ENCODE measurements around the gene STRA6.

STRA6 gene

GRCh38 chr15:74130849-74131627 is 71.5 kb downstream of the STRA6 start:
- no peak for DNase-seq

GRCh38 chr15:74130155-74130848 is 72.3 kb downstream of the STRA6 start, which contains the start of gene ISLR2:
TSS of gene ISLR2 (plus strand) at chr15:74130586. CDS start at chr15:74132755, 2,169 bp downstream.
- no peak for DNase-seq

- no peak for DNase-seq
These were observed 72.9 kb downstream of the STRA6 start for GRCh38 chr15:74129586-74130154.
